ENCODE results near the gene C5orf24.

The C5orf24 gene

GRCh38 chr5:134818776-134819175 is 27.0 kb upstream of the C5orf24 start:
- H3K36me3 ChIP-seq (replicated peaks; ENCODE audit: insufficient read depth, low read length), result peaks cover 4% of the 10 kb centered on the region; the same call in 1 of the 2 replicates

DNA sequence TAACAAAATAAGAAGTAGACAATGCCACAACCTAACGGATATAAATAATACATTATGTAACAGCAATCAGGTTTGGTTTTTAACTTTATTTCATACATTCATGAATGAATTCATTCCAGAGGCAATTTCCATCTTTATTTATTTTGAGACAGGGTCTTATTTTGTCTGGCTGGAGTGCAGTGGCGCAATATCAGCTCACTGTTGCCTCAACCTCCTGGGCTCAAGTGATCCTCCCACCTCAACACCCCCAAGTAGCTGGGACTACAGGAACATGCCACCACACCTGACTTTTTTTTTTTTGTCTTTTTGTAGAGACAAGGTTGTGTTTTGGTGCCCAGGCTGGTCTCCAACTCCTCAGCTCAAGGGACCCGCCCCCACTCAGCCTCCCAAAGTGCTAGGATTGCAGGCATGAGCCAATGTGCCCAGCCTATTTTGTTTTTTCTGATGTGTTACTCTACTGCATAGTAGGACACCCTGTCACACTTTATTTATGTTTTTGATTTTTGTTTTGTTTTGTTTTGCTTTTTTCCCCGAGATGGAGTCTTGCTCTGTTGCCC is 26.3 kb upstream of the C5orf24 start:
- Histone ChIP-seq H3F3A (ENCODE audit: insufficient read depth, low read length) (no peaks in the 10 kb centered on the region), H3K9ac (ENCODE audit: low read length) (no peak overlapping the region), H3K36me3 (replicated peaks; ENCODE audit: insufficient read depth, low read length) (peaks cover 4% of the 10 kb centered on the region; the same call in 1 of the 2 replicates), H3K79me2 (ENCODE audit: low read length) (no peaks in the 10 kb centered on the region), H3K27me3 (replicated peaks; ENCODE audit: insufficient read depth, low read length) (no peaks in the 10 kb centered on the region), H4K20me1 (ENCODE audit: insufficient read depth, low read length) (no peaks in the 10 kb centered on the region), H3K4me2 (ENCODE audit: low read depth, low read length) (no peak overlapping the region), H3K9me2 (replicated peaks; ENCODE audit: insufficient read depth, low read length) (no peaks in the 10 kb centered on the region), H3K27ac (ENCODE audit: low read length) (no peak overlapping the region), H3K4me1 (ENCODE audit: low read length) (no peaks in the 10 kb centered on the region), H3K4me3 (ENCODE audit: low read length) (no peak overlapping the region), H3K9me3 (replicated peaks; ENCODE audit: insufficient read depth, low read length) (no peaks in the 10 kb centered on the region), H2AFZ (ENCODE audit: low read length) (no peak overlapping the region)
- no peak for DNase-seq
- no peak for TF ChIP-seq CTCF (IDR thresholded peaks at IDR 0.05; ENCODE audit: low read length)
- no peak for TF ChIP-seq EZH2 (optimal IDR thresholded peaks at IDR 0.05; ENCODE audit: low read depth, low read length)
- TF ChIP-seq EZH2phosphoT487 (IDR thresholded peaks at IDR 0.05; ENCODE audit: low read length), result no peak

More at GRCh38 chr5:134818776-134819175, 27.0 kb upstream of the C5orf24 start:
- Histone ChIP-seq H3K27ac (ENCODE audit: low read length) (no peak overlapping the region), H2AFZ (ENCODE audit: low read length) (no peak overlapping the region), H3K27me3 (replicated peaks; ENCODE audit: insufficient read depth, low read length) (no peaks in the 10 kb centered on the region), H3K79me2 (ENCODE audit: low read length) (no peaks in the 10 kb centered on the region), H3K9me2 (replicated peaks; ENCODE audit: insufficient read depth, low read length) (no peaks in the 10 kb centered on the region), H3K9me3 (replicated peaks; ENCODE audit: insufficient read depth, low read length) (no peaks in the 10 kb centered on the region), H3K9ac (ENCODE audit: low read length) (no peak overlapping the region), H4K20me1 (ENCODE audit: insufficient read depth, low read length) (no peaks in the 10 kb centered on the region), H3K4me1 (ENCODE audit: low read length) (no peaks in the 10 kb centered on the region), H3F3A (ENCODE audit: insufficient read depth, low read length) (no peaks in the 10 kb centered on the region), H3K4me3 (ENCODE audit: low read length) (no peak overlapping the region), H3K4me2 (ENCODE audit: low read depth, low read length) (no peak overlapping the region)
- TF ChIP-seq EZH2 (optimal IDR thresholded peaks at IDR 0.05; ENCODE audit: low read depth, low read length), result no peak
- no peak for TF ChIP-seq CTCF (IDR thresholded peaks at IDR 0.05; ENCODE audit: low read length)
- no peak for TF ChIP-seq EZH2phosphoT487 (IDR thresholded peaks at IDR 0.05; ENCODE audit: low read length)
- DNase-seq, result no peak

DNA sequence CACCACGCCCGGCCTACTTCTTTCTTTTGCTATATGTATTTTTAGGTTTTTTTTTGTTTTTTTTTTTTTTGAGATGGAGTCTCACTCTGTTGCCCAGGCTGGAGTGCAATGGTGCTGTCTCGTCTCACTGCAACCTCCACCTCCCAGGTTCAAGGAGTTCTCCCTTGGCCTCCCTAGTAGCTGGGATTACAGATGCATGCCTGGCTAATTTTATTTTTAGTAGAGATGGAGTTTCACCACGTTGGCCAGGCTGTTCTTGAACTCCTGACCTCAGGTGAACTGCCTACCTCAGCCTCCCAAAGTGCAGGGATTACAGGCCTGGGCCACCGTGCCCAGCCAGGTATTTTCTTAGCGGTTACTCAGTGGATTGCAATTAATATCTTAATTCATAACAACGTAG is 23.9 kb upstream of the C5orf24 start:
- no peaks in the 10 kb centered on the region for H3K9me2 ChIP-seq (replicated peaks; ENCODE audit: insufficient read depth, low read length)
- H3K9ac ChIP-seq (ENCODE audit: low read length), result no peak overlapping the region
- H4K20me1 ChIP-seq (ENCODE audit: insufficient read depth, low read length), result no peaks in the 10 kb centered on the region
- no peaks in the 10 kb centered on the region for H3K79me2 ChIP-seq (ENCODE audit: low read length)
- TF ChIP-seq EZH2 (optimal IDR thresholded peaks at IDR 0.05; ENCODE audit: low read depth, low read length), result no peak
- TF ChIP-seq EZH2phosphoT487 (IDR thresholded peaks at IDR 0.05; ENCODE audit: low read length), result no peak
- TF ChIP-seq CTCF (IDR thresholded peaks at IDR 0.05; ENCODE audit: low read length), result no peak
- H3K4me2 ChIP-seq (ENCODE audit: low read depth, low read length), result no peak overlapping the region
- no peak for DNase-seq
- H3K4me1 ChIP-seq (ENCODE audit: low read length), result no peaks in the 10 kb centered on the region
- no peak overlapping the region for H3K27ac ChIP-seq (ENCODE audit: low read length)
- no peak overlapping the region for H2AFZ ChIP-seq (ENCODE audit: low read length)
- H3K9me3 ChIP-seq (replicated peaks; ENCODE audit: insufficient read depth, low read length), result no peaks in the 10 kb centered on the region
- H3K27me3 ChIP-seq (replicated peaks; ENCODE audit: insufficient read depth, low read length), result no peaks in the 10 kb centered on the region
- peaks cover 4% of the 10 kb centered on the region; the same call in 1 of the 2 replicates for H3K36me3 ChIP-seq (replicated peaks; ENCODE audit: insufficient read depth, low read length)
- H3K4me3 ChIP-seq (ENCODE audit: low read length), result no peak overlapping the region
- H3F3A ChIP-seq (ENCODE audit: insufficient read depth, low read length), result no peaks in the 10 kb centered on the region
